Measurements from ENCODE around the gene LIN7C. TPM values are rescaled to one million over a fixed set of nuclear protein-coding genes. Genes with fewer than 3 reads are reported as not detected.

The LIN7C gene
- total and polyA plus RNA-seq, 2 of the 13 experiments (the other 11 are each of a cell fraction or from before 2014, with no cell fraction given), result 14.8 to 37.2 TPM

GRCh38 chr11:27482793-27483192 lies 23.8 kb downstream of the LIN7C start:
- no peaks in the 10 kb centered on the region; a peak in 1 of 5 replicates for H3K27me3 ChIP-seq (ENCODE audit: control insufficient read depth in 1 of 2, insufficient read depth in 2 of 2, low read length in 2 of 2)
- CTCF ChIA-PET (ENCODE audit: low intra/inter-chr PET ratio, low total read pairs), result no interaction called here
- no peaks in the 10 kb centered on the region for H4K20me1 ChIP-seq (ENCODE audit: insufficient read depth, low read length)
- no peaks in the 10 kb centered on the region for H3K9me3 ChIP-seq (ENCODE audit: low read length)
- H3K27ac ChIP-seq (ENCODE audit: extremely low read length, insufficient read depth, low read length), result no peak overlapping the region
- no peak overlapping the region for H3K4me2 ChIP-seq (ENCODE audit: low read depth, low read length)
- intact Hi-C loops (cut with micrococcal nuclease; ENCODE audit: unreplicated experiment) (no loop called here), in situ Hi-C loops (cut with HindIII; ENCODE audit: extremely low pct_ligation_motif_present, low pct_unique_long_range_greater_than_20kb) (loop anchor here (25.0 kb wide), 1 partner anchor 720 kb away; no protein-coding TSS in a partner anchor)
- no peak overlapping the region for H3K4me3 ChIP-seq (replicated peaks in 1 of 3; ENCODE audit: insufficient read depth in 1 of 3, low read depth in 2 of 3, low read length in 3 of 3)
- FAIRE-seq, result no peak
- no TSS peak for BruUV-seq (replicated peaks)
- WGBS (ENCODE audit: low lambda C conversion rate), result 96% methylated on average over 2 of the region's 2 CpGs
- no peaks in the 10 kb centered on the region for H3K36me3 ChIP-seq (replicated peaks in 1 of 2; ENCODE audit: control insufficient read depth in 1 of 2, insufficient read depth in 2 of 2, low read length in 2 of 2)
- no peak for ATAC-seq
- TF ChIP-seq HCFC1 (IDR thresholded peaks at IDR 0.05; ENCODE audit: low read depth, low read length), result no peak
- no peak for TF ChIP-seq ZNF142 (CRISPR knock-in tag; IDR thresholded peaks at IDR 0.05)
- TF ChIP-seq THAP9 (CRISPR knock-in tag; IDR thresholded peaks at IDR 0.05; ENCODE audit: borderline replicate concordance), result no peak
- H3K9ac ChIP-seq (ENCODE audit: insufficient read depth, low read depth, low read length), result no peak overlapping the region
- DNase-seq (ENCODE audit: low spot score), result no peak
- POLR2A ChIA-PET, result no interaction called here
- no peak overlapping the region for H2AFZ ChIP-seq (ENCODE audit: low read length)
- H3K79me2 ChIP-seq (ENCODE audit: insufficient read depth, low read length), result no peaks in the 10 kb centered on the region
- H3K4me1 ChIP-seq (ENCODE audit: insufficient read depth, low read length), result no peaks in the 10 kb centered on the region
